Measurements from ENCODE around the gene KIAA0040. TPM values are rescaled to one million over a fixed set of nuclear protein-coding genes. Genes with fewer than 3 reads are reported as not detected.
A peak's percentile ranks its signal among the peaks of the same experiment; 100 is the strongest.

Gene KIAA0040
- total RNA-seq, 2 experiments from 2014 or later = 49.8 to 57.1 TPM

DNA sequence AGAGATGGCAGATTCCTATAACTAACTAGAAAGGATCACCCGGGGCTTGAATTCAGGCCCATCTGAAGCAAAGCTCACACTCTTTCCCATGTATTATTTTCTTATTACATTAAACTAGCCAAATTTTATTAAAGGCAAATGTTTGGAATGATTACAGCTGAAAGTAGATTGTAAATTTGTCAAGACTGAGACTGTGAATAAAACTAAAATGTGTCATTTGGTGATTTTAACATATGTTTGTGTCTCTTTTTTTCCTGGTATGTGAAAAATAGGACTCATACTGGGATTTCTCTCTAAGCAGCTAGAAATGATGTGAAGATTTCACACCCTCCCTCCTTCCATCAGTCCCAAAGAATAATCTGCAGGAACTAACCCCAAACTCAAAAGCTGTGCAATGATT lies 19.1 kb upstream of the KIAA0040 start:
- H3K36me3 Mint-ChIP-seq = peaks cover 10% of the 10 kb centered on the region
- peaks cover 7% of the 10 kb centered on the region for H3K9me3 Mint-ChIP-seq
- no peak overlapping the region for H3K27ac Mint-ChIP-seq
- H3K4me3 Mint-ChIP-seq = no peak overlapping the region
- H3K4me1 Mint-ChIP-seq = peaks cover 40% of the 10 kb centered on the region
- POLR2A ChIA-PET = interaction anchor here (2.2 kb wide), 1 partner anchor 22 kb away, joined by 7 read pairs; no protein-coding TSS in a partner anchor
- ATAC-seq (ENCODE audit: low read depth) = no peak
- DNase-seq = no peak
- no peaks in the 10 kb centered on the region for H3K27me3 Mint-ChIP-seq

DNA sequence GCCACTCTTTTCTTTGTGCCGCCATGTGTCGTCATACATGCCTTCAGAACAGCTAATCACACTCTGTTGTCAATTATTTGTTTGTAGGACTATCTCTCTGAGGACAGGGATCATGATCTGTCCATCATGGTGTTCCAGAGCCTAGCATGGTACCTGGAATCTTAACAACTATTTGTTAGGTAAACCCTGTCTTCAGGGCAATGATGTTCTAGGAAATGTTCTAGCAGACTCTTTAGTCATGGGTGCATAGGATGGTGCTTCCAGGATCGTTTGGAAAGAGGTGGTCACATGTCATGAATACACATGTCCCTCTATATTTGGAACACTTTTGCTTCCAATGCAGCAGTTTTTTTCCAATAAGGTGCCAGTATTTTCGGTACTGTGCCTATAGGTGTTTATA lies 18.2 kb upstream of the KIAA0040 start:
- Mint-ChIP-seq H3K9me3 (peaks cover 7% of the 10 kb centered on the region), H3K27ac (peak overlapping the region; percentile 36), H3K27me3 (no peaks in the 10 kb centered on the region), H3K4me1 (peaks cover 40% of the 10 kb centered on the region), H3K4me3 (peak overlapping the region; percentile 29), H3K36me3 (peaks cover 13% of the 10 kb centered on the region)
- DNase-seq (no peak), ATAC-seq (ENCODE audit: low read depth) (no peak)
- POLR2A ChIA-PET = interaction anchor here (3.9 kb wide), 1 partner anchor 20 kb away, joined by 45 read pairs; the partner anchor contains the start of gene KIAA0040

DNA sequence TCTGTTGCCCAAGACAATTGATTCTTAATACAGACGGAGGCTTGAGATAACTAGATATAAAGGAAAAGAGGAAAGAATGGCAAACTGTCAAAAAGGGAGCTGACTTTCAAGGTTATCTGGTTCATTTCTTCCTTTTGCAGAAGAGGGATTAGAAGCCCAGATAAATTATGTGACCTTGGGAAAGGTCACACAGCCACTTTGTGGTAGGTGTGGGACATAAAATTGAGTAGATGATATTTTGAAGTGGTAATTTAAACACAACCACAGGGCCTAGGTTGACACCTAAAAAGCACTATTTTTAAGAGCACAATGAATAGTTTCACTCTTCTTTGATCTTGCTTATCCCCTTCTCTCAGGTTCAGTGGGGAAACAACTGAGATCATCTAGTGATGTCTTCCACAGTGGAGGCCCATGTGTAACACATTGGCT lies 16.9 kb upstream of the KIAA0040 start:
- H3K36me3 Mint-ChIP-seq = peaks cover 10% of the 10 kb centered on the region
- H3K27me3 Mint-ChIP-seq = no peaks in the 10 kb centered on the region
- H3K9me3 Mint-ChIP-seq = peaks cover 5% of the 10 kb centered on the region
- ATAC-seq (ENCODE audit: low read depth) = peak; percentile 84
- H3K4me3 Mint-ChIP-seq = peak overlapping the region; percentile 78
- H3K4me1 Mint-ChIP-seq = peaks cover 40% of the 10 kb centered on the region
- POLR2A ChIA-PET = interaction anchor here (0.6 to 3.9 kb wide), 6 partner anchors 9 to 186 kb away, joined by 3 to 45 read pairs (median 4); partner anchors contain the start of genes KIAA0040 and MRPS14
- peak overlapping the region; percentile 97 for H3K27ac Mint-ChIP-seq
- no peak for DNase-seq

DNA sequence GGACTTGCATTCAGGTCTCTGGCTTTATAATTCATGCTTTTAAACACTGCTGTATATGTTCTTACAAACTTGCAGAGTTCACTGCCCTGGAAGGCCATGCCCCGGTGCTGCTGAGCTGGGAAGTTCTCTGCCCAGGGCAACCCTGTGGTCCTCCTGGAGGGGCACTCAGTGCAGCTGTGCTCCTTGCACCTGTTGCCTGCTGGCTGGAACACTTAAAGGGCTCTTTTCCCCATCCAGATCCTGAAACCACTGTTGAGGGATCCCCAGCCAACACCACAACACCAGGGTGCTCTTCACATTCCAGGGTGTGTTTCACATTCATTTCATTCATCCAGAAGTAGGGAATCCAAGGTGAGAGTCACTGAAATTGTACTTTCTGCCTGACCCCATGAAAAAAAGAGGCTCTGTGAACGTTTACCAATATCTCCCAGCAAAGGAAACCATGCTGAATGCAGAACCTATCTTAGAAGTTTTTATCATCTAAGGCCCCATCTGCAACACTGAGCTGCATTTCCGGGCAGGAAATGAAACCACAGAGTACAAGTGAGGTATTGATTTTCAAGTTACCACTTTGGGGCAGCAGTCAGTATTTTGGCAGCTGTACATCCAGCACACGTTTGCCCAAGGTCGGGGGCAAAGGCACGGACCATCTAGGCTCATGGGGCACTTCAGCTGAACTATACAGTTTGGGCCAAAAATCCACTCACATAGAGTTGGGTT lies 16.4 kb upstream of the KIAA0040 start:
- peak overlapping the region; percentile 78 for H3K4me3 Mint-ChIP-seq
- H3K4me1 Mint-ChIP-seq = peaks cover 40% of the 10 kb centered on the region
- peaks cover 5% of the 10 kb centered on the region for H3K9me3 Mint-ChIP-seq
- ATAC-seq (ENCODE audit: low read depth) (peak; percentile 88), DNase-seq (peak; percentile 57)
- H3K36me3 Mint-ChIP-seq = peaks cover 10% of the 10 kb centered on the region
- peak overlapping the region; percentile 97 for H3K27ac Mint-ChIP-seq
- POLR2A ChIA-PET = interaction anchor here (1.0 to 3.9 kb wide), 5 partner anchors 9 to 185 kb away, joined by 3 to 45 read pairs (median 5); partner anchors contain the start of genes KIAA0040 and MRPS14
- H3K27me3 Mint-ChIP-seq = no peaks in the 10 kb centered on the region

DNA sequence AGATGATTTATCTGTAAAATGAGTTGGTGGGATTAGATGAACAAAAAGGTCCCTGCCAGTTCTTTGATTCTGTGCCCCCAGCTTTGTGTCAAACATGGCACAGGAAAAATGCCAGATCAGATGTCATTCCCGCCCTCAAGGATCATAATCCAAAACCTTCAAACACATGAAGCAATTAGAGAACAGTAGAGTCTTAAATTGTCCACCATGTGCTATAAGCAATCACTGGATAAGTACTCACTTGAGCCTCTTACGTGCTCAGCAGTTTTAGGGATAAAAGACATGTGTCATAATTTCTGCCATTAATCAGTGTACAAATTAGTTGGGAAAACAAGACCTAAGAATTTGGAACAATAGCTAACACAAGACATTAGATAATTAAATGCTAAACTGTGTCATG lies 15.4 kb upstream of the KIAA0040 start:
- Mint-ChIP-seq H3K27ac (no peak overlapping the region), H3K4me3 (no peak overlapping the region), H3K9me3 (no peaks in the 10 kb centered on the region), H3K27me3 (no peaks in the 10 kb centered on the region), H3K36me3 (peaks cover 7% of the 10 kb centered on the region), H3K4me1 (peaks cover 40% of the 10 kb centered on the region)
- ATAC-seq (ENCODE audit: low read depth) (no peak), DNase-seq (no peak)
- POLR2A ChIA-PET = interaction anchor here (1.0 to 3.9 kb wide), 3 partner anchors 8 to 25 kb away, joined by 3 to 45 read pairs (median 7); partner anchors contain the start of gene KIAA0040

DNA sequence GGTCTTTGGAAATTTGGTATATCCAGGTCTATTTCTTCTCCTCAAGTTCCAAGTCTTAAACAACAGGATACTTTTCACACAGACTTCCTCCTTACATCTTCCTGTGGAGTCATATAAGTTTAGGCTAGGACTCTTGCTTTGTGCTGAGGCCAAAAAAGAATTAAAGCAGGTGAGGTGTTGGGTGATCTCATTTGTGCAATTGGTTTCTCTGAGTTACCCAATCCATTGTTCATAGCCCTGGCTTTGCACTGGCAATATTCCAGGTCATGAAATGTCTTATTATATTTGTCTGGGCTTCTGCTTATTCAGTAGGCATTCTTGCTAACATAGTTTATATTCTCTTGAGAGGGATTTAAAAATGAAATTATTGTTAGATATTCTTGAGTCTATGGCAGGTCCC lies 14.1 kb upstream of the KIAA0040 start:
- Mint-ChIP-seq H3K4me3 (no peak overlapping the region), H3K9me3 (no peaks in the 10 kb centered on the region), H3K27ac (no peak overlapping the region), H3K36me3 (peaks cover 3% of the 10 kb centered on the region), H3K27me3 (no peaks in the 10 kb centered on the region), H3K4me1 (peaks cover 32% of the 10 kb centered on the region)
- POLR2A ChIA-PET = interaction anchor here (1.8 kb wide), 1 partner anchor 15 kb away, joined by 4 read pairs; the partner anchor contains the start of gene KIAA0040
- ATAC-seq (ENCODE audit: low read depth) (no peak), DNase-seq (no peak)

DNA sequence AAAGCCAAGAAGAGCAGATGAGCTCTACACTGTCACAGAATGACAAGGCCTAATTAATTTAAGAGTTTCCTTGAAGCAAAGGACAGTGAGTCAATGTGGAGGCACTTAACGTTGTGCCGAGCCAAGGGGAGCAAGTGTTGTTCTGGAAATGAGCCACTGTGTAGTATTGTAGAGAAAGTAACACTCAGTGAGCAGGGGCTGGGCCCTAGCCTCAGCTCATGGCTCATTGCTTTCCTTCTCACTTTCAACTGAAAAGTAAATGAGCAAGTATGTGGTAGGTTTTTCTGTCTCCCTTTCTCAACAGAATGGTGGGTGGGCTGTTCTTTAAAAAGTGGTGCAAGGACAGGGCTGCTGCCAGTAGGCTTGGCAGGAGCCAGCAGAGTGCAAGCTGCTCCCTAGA lies 11.8 kb upstream of the KIAA0040 start:
- Mint-ChIP-seq H3K9me3 (no peaks in the 10 kb centered on the region), H3K27me3 (peaks cover 7% of the 10 kb centered on the region), H3K36me3 (peaks cover 3% of the 10 kb centered on the region), H3K4me1 (peaks cover 14% of the 10 kb centered on the region), H3K4me3 (no peak overlapping the region), H3K27ac (no peak overlapping the region)
- POLR2A ChIA-PET = no interaction called here
- ATAC-seq (ENCODE audit: low read depth) = no peak
- DNase-seq = no peak

DNA sequence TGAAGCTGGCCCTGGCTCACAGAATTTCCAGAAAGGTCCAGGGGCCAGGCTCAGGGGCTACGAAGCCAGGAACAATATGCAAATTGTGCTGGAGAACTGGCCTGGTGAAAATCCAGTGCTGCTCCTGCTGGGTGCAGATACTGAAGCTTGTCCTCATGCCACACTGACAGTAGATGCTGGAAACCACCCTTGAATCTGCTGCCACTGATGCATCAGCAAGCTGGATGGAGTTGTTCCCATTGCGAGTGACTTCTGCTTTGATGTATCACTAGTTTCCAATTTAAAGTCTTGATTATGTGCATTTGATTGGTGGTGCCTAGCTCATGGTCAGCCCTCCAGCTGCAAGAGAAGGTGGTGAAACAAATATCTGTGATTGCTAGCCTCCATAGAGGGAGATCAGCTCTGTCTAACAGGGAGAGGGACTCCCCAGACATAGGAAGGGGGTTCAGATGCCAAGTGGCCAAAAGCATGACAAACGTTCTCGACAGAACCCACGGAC lies 11.0 kb upstream of the KIAA0040 start:
- Mint-ChIP-seq H3K27me3 (peaks cover 10% of the 10 kb centered on the region), H3K9me3 (no peaks in the 10 kb centered on the region), H3K36me3 (peaks cover 3% of the 10 kb centered on the region), H3K4me3 (no peak overlapping the region), H3K4me1 (peaks cover 7% of the 10 kb centered on the region), H3K27ac (no peak overlapping the region)
- ATAC-seq (ENCODE audit: low read depth) (no peak), DNase-seq (no peak)
- POLR2A ChIA-PET = no interaction called here

DNA sequence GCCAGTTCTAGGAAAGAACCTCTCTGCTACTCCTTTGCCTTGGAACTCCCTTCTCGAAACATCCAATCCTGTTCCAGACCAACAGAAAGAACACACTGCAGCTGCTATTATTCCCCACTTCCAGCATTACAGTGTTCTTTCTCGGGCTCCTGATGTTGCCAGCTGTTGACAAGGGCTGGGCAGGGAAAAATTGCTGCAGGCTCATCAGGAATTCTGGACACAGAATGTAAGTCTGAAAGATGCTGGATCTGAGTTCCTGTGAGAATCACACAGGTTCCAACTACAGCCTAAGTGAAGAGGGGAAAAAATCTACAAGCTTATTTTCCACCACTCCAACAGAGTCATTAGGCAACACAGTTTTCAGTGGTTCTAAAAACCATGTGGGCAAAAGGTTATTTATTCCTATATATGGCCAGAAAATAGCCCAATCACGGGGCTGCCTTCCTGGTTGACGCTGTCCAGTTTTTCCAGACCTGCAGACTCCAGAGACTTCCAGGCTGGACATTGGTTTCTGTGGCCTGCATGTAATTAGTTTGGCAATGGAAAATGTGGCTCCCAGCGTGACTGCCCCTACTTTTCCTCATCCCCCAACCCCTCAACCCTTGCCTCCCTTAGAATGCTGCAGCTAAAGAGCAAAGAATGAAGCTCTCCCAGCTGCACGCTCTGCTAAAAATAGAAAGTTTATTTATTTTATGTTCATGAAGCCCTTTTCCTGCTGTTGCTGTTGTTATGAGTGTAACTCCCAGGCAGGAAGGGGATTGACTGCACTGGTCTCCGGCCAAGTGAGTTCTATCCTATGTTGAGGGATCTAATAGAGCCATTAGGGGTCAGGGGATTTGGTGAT lies 8.3 kb upstream of the KIAA0040 start:
- ATAC-seq (ENCODE audit: low read depth) = no peak
- POLR2A ChIA-PET = interaction anchor here (1.3 kb wide), 1 partner anchor 8 kb away, joined by 3 read pairs; no protein-coding TSS in a partner anchor
- H3K4me3 Mint-ChIP-seq = no peak overlapping the region
- H3K27me3 Mint-ChIP-seq = peaks cover 11% of the 10 kb centered on the region
- H3K27ac Mint-ChIP-seq = no peak overlapping the region
- DNase-seq = no peak
- H3K9me3 Mint-ChIP-seq = no peaks in the 10 kb centered on the region
- peaks cover 10% of the 10 kb centered on the region for H3K4me1 Mint-ChIP-seq
- no peaks in the 10 kb centered on the region for H3K36me3 Mint-ChIP-seq

DNA sequence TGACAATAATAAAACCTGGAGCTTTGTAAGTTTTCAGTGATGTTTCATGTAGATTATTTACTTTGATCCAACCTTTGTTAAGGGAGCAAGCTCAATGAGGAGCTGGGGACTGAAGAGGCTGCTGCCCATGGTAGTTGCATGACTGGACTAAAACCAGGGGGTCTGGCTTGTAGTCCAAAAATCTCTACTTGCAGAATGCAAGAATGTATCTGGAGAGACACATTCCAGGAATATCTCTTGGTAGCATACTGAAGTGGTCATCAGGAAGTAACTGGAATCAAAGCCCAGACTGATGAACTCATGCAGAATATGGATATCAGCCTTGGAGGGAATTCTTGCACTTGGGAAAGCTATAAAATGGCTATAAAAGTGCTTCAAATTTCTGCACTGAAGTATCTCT lies 5.8 kb upstream of the KIAA0040 start:
- peaks cover 15% of the 10 kb centered on the region for H3K4me1 Mint-ChIP-seq
- no peak for ATAC-seq (ENCODE audit: low read depth)
- H3K4me3 Mint-ChIP-seq = no peak overlapping the region
- H3K9me3 Mint-ChIP-seq = no peaks in the 10 kb centered on the region
- DNase-seq = no peak
- H3K27me3 Mint-ChIP-seq = peaks cover 11% of the 10 kb centered on the region
- POLR2A ChIA-PET = no interaction called here
- H3K36me3 Mint-ChIP-seq = no peaks in the 10 kb centered on the region
- no peak overlapping the region for H3K27ac Mint-ChIP-seq

DNA sequence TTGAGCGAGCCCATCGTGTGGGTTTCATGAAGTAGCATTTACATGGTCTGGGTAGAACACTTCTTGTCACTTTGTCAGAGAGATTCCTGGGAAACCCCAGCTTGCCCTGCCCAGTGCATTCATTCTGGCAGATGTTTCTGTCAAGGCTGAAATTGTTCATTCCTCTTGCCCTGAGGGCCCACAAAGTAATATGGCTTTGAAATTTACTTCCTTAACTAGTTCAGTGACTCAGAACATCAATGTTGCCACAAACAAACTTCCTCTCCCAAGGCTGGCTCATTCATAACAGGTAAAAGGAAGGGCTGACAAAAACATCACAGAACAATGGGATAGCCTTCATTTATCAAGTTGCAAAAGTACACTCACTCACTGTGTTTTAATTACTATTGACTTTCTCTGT lies 5.0 kb upstream of the KIAA0040 start:
- H3K4me3 Mint-ChIP-seq = peak overlapping the region; percentile 0
- peak; percentile 35 for ATAC-seq (ENCODE audit: low read depth)
- H3K27me3 Mint-ChIP-seq = peaks cover 11% of the 10 kb centered on the region
- H3K27ac Mint-ChIP-seq = peak overlapping the region; percentile 19
- DNase-seq = no peak
- no peaks in the 10 kb centered on the region for H3K9me3 Mint-ChIP-seq
- peaks cover 19% of the 10 kb centered on the region for H3K4me1 Mint-ChIP-seq
- POLR2A ChIA-PET = no interaction called here
- H3K36me3 Mint-ChIP-seq = no peaks in the 10 kb centered on the region

DNA sequence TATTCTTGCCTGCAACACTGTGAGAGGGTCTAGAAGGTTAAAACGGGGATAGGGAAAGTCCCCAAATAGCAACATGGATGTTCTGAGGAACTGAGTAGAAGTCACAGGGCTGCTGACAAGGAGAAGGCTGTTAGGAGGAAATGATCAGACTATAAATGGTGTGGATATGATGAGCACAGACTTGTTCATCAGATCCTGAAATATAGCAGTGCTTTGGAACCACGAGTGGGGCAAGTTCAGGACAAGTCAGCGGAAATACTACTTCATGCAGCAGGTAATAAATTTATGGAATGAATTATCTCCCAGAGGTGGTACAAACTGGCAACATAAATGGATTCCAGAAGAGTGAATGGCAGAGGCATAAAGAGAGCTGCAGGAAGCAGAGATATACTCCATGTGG lies 3.2 kb upstream of the KIAA0040 start:
- Mint-ChIP-seq H3K36me3 (peaks cover 5% of the 10 kb centered on the region), H3K27ac (no peak overlapping the region), H3K9me3 (no peaks in the 10 kb centered on the region), H3K27me3 (peaks cover 7% of the 10 kb centered on the region), H3K4me1 (peaks cover 24% of the 10 kb centered on the region), H3K4me3 (no peak overlapping the region)
- DNase-seq (no peak), ATAC-seq (ENCODE audit: low read depth) (no peak)
- POLR2A ChIA-PET = no interaction called here

DNA sequence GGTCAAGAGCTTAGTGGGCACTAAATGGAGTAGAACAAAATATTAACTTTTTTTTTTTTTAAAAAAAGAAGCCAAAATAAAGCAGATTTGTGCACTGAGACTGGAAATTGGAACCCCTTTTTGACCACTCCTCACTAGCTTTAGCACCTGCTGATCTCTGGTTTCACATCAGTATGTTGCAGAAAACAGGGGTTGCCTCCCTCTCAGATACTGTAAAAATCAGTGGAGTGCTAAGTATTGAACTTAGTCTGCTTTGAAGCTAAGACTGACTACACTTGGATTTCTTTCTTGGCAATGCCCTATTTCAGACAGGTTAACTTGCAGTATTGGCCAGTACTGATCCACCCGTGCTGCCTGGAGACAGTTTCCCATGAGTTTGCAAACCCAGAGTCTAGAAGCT lies 2.7 kb upstream of the KIAA0040 start:
- Mint-ChIP-seq H3K36me3 (peaks cover 11% of the 10 kb centered on the region), H3K9me3 (no peaks in the 10 kb centered on the region), H3K4me3 (no peak overlapping the region), H3K4me1 (peaks cover 28% of the 10 kb centered on the region), H3K27me3 (peaks cover 7% of the 10 kb centered on the region), H3K27ac (no peak overlapping the region)
- no peak for ATAC-seq (ENCODE audit: low read depth)
- no peak for DNase-seq
- POLR2A ChIA-PET = no interaction called here

All from activated naive CD8-positive, alpha-beta T cell treated with anti-CD3 and anti-CD28 coated beads, Interleukin-2, amount 10 ng/mL, durations not matched to agents 7 days and 5 days (primary cell).